Activated CD8-positive, alpha-beta T cell treated with anti-CD3 and anti-CD28 coated beads for 36 hours (primary cell): ENCODE measurements around the gene ZNF76. TPM values are rescaled to one million over a fixed set of nuclear protein-coding genes. Genes with fewer than 3 reads are reported as not detected.

ENCODE experiments used
- ATAC-seq: fragments of 200-7000 bp; cut with Tn5 transposase; one replicate; pipeline ENCODE4 v1.10.0; 2021; ENCODE audit warnings: mild to moderate bottlenecking, moderate library complexity
- CTCF ChIA-PET: fragments of 350-600 bp; sonication (Branson Sonifier 250); formaldehyde crosslinking; loops from one replicate; lab custom pipeline; 2021; ENCODE audit warnings: antibody characterized with exemption; lab: Charles Lee
- POLR2A ChIA-PET: fragments of 350-600 bp; sonication (Branson Sonifier 250); formaldehyde crosslinking; loops from one replicate; lab custom pipeline; 2021; ENCODE audit warnings: antibody characterized with exemption; lab: Charles Lee
- DNase-seq: peaks from one replicate; pipeline ENCODE4 v3.0.0-alpha.2; 2020
- H3K27ac Mint-ChIP-seq: one replicate; pipeline ENCODE4 v1.8.0; 2021; ENCODE audit warnings: mild to moderate bottlenecking, mixed read lengths
- H3K27me3 Mint-ChIP-seq: one replicate; pipeline ENCODE4 v1.8.0; 2021; ENCODE audit warnings: mixed read lengths
- H3K36me3 Mint-ChIP-seq: one replicate; pipeline ENCODE4 v1.8.0; 2021; ENCODE audit warnings: low read depth, mixed read lengths
- H3K4me1 Mint-ChIP-seq: one replicate; pipeline ENCODE4 v1.8.0; 2021; ENCODE audit warnings: low read depth, mixed read lengths
- H3K4me3 Mint-ChIP-seq: one replicate; pipeline ENCODE4 v1.8.0; 2021; ENCODE audit warnings: mild to moderate bottlenecking, moderate library complexity, mixed read lengths
- H3K9me3 Mint-ChIP-seq: one replicate; pipeline ENCODE4 v1.8.0; 2021; ENCODE audit warnings: mixed read lengths
- CTCF ChIP-seq: fragments of 200-600 bp; IDR thresholded peaks from one replicate; pipeline ENCODE4 v1.8.0; 2022; ENCODE audit warnings: antibody characterized with exemption, mild to moderate bottlenecking
- intact Hi-C: fragments of 100-400 bp; cut with micrococcal nuclease; formaldehyde crosslinking; loops from one replicate; pipeline ENCODE4 v1.10.0; 2022
- total RNA-seq, 2 experiments: library from RNA; stranded (reverse); gene quantifications; one replicate each; pipeline ENCODE4 v1.2.3, GENCODE V29; 2021

ZNF76 gene
- total RNA-seq, 2 experiments from 2014 or later: 34.4 to 35.2 TPM

DNA sequence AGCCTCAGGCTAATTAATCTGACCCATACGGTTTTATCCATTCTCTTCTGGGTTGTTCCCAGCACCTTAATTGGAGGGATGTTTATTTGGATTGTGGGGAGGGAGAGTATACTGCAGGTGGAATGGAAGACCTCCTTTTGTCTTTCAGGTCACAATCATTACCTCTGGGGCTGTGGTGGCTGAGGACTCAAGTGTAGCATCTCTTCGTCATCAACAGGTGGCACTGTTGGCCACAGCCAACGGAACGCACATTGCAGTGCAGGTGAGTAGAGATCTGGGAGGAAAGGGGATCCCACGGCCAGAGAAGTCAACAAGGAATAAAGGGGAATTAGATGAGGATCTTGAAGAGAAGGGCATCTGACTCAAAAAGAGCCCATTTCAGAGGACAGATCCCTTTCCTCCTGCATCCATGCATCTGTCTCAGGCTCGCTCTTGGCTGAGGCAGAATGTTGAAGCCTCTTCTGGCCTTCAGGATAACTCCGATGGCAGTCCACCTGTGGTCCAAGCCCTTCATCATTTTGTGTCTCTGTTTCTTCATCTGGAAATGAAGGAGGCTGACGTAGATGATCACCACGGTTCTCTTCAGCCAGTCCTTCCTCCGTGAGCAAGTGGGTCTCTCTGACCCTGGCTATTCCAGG is 34.9 kb downstream of the ZNF76 start:
- TF ChIP-seq CTCF: peak; percentile 86
- Mint-ChIP-seq H3K27ac (no peak overlapping the region), H3K27me3 (no peaks in the 10 kb centered on the region), H3K4me3 (no peak overlapping the region), H3K4me1 (peaks cover 11% of the 10 kb centered on the region), H3K9me3 (no peaks in the 10 kb centered on the region), H3K36me3 (peaks cover 15% of the 10 kb centered on the region)
- ATAC-seq (peak; percentile 25), DNase-seq (peak; percentile 63)
- CTCF ChIA-PET: interaction anchor here (0.6 to 7.5 kb wide), 26 partner anchors 9 to 187 kb away, joined by 3 to 241 read pairs (median 4); partner anchors contain the start of genes FANCE and PPARD
- POLR2A ChIA-PET: interaction anchor here (1.3 to 1.7 kb wide), 2 partner anchors 10 to 29 kb away, joined by 3 to 6 read pairs; no protein-coding TSS in a partner anchor
- intact Hi-C loops: no loop called here

- DNase-seq (no peak), ATAC-seq (no peak)
- peaks cover 20% of the 10 kb centered on the region for H3K36me3 Mint-ChIP-seq
- ChIA-PET CTCF (interaction anchor here (0.9 to 7.5 kb wide), 8 partner anchors 15 to 257 kb away, joined by 4 to 241 read pairs (median 28); partner anchors contain the start of genes FANCE and PPARD), POLR2A (interaction anchor here (0.7 kb wide), 1 partner anchor 15 kb away, joined by 4 read pairs; no protein-coding TSS in a partner anchor)
- no peak overlapping the region for H3K4me3 Mint-ChIP-seq
- intact Hi-C loops: loop anchor here (5.0 kb wide), 1 partner anchor 172 kb away; the partner anchor contains the start of gene RPL10A
- no peaks in the 10 kb centered on the region for H3K9me3 Mint-ChIP-seq
- H3K27ac Mint-ChIP-seq: no peak overlapping the region
- peaks cover 17% of the 10 kb centered on the region for H3K4me1 Mint-ChIP-seq
- no peak for TF ChIP-seq CTCF
- H3K27me3 Mint-ChIP-seq: no peaks in the 10 kb centered on the region
These were observed 35.5 kb downstream of the ZNF76 start for GRCh38 chr6:35295036-35295435.

DNA sequence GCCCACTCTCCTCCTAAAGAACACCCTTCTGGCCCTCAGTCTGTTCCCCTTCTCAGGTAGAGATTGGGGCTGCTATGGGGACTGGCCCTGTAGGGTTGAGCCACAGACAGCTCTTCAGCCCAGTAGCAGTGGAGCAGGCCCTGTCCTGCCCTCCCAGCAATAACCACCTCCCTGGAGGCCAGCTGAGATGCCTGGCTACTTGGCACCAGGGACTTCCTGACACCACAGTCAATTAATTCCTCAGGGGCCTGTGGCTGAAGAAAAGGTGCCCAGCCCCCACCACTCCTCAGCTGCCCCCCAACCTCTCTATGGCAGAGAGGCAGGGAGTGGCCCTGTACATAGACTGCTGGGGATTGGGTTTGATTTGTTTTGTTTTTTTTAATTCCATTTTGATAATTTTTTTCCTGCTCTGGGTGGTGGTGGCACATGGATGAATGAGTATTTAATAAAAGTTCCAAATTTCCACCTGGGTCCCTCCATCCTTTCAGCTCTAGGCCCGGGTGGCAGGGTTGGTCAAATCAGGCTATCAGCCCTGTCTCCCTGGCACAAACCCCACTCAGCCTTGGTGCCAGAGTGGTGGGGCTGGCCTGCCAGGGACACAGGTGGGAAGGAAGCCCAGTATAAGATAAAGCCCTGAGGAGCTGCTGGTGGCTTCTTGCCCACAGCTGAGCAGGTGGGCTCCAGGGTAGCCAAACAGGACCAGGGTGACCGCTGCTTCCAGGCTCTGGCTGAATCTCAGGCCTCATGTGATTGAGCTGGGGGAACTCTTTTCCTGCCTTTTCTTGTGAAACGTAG is 36.2 kb downstream of the ZNF76 start:
- CTCF ChIA-PET: interaction anchor here (0.9 to 7.5 kb wide), 14 partner anchors 10 to 441 kb away, joined by 3 to 241 read pairs (median 12); partner anchors contain the start of genes FANCE, PPARD and ZNF76
- no peak overlapping the region for H3K4me3 Mint-ChIP-seq
- H3K27ac Mint-ChIP-seq: no peak overlapping the region
- no peak for ATAC-seq
- H3K4me1 Mint-ChIP-seq: peaks cover 24% of the 10 kb centered on the region
- DNase-seq: no peak
- H3K27me3 Mint-ChIP-seq: no peaks in the 10 kb centered on the region
- H3K36me3 Mint-ChIP-seq: peaks cover 27% of the 10 kb centered on the region
- TF ChIP-seq CTCF: no peak
- H3K9me3 Mint-ChIP-seq: no peaks in the 10 kb centered on the region
- intact Hi-C loops: loop anchor here (5.0 kb wide), 1 partner anchor 172 kb away; the partner anchor contains the start of gene RPL10A
- POLR2A ChIA-PET: interaction anchor here (0.7 to 5.9 kb wide), 7 partner anchors 14 to 178 kb away, joined by 3 to 36 read pairs (median 4); partner anchors contain the start of gene RPL10A

DNA sequence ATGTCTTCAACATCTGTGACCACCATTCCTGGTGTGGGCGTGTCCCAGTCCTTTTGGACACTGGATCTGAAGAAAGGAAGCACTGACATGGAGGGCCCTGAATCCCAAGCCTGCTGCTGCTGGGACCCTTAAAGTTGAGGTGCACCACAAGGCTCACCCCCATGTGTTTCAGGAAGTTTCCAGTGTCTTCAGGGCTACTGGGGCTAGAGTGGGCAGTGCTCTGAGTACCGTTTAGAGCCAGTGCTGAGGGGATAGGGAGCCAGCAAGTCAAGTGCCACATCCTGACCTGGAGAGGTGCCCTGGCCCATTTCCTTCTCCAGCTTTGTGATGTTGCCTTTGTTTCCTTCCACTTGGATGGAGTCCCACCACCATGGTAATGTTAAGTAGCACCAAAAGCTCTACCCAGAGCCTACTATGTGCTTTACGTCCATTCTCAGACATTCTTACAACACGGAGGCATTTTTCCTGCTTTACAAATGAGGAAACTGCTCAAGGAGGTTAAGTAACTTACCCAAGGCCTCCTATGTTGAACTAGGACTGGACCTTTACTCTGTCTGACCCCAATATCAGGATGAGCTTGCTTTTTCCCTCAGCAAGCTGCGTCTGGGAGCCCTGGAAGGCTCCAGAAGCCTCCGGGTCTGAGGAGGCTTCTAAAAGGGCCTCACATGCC is 37.5 kb downstream of the ZNF76 start:
- no peaks in the 10 kb centered on the region for H3K9me3 Mint-ChIP-seq
- ATAC-seq (no peak), DNase-seq (no peak)
- H3K4me1 Mint-ChIP-seq: peaks cover 37% of the 10 kb centered on the region
- no peaks in the 10 kb centered on the region for H3K27me3 Mint-ChIP-seq
- peaks cover 34% of the 10 kb centered on the region for H3K36me3 Mint-ChIP-seq
- H3K4me3 Mint-ChIP-seq: peak overlapping the region; percentile 92
- intact Hi-C loops: loop anchor here (1.0 to 5.0 kb wide), 2 partner anchors 30 to 170 kb away; partner anchors contain the start of gene RPL10A
- CTCF ChIA-PET: interaction anchor here (0.6 to 7.5 kb wide), 24 partner anchors 8 to 439 kb away, joined by 3 to 241 read pairs (median 5); partner anchors contain the start of genes FANCE, PPARD and ZNF76
- POLR2A ChIA-PET: interaction anchor here (0.8 to 5.9 kb wide), 13 partner anchors 9 to 176 kb away, joined by 3 to 36 read pairs (median 4); partner anchors contain the start of genes FANCE, PPARD and RPL10A
- no peak for TF ChIP-seq CTCF
- peak overlapping the region; percentile 93 for H3K27ac Mint-ChIP-seq
